HS-5 (cell line): ENCODE results near the gene CBLN3.

ENCODE experiments used
- DNase-seq: peaks from one replicate; pipeline ENCODE4 v3.0.0-alpha.2; 2012; ENCODE audit warnings: low read depth

Gene CBLN3

DNA sequence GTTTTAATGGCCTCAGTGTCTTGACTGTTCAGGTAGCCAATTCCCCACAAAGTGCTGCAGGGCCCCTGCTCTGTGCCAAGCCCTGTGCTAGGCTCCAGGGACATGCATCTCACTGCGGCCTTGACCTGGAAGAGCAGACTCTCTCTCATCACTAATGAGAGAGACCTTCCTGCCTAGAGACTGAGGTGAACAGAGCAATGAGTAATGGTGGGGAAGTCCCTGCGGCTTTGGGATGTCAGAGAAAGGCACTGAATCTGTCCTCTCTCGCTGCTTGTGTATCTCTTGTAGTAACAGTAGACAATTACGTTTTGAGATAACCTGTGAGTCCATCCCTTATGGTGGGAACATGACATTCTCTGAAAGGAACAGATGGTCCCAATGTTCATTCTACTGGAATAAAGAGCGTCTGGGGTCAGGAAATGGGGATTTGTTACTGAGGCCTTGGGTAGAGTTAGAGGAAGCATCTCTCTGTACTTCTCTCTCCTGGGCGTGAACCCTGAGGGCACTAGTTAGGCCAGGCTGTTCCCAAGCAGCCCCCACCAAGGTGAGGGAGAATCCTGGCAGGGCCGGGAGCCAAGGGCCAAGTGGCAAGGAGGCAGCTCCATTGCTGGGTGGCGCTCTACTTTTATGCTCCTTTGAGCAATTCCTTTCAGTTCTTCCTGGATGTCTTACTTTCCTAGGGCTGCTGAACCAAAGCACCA, 48.0 kb downstream of the CBLN3 start:
- DNase-seq = no peak

DNA sequence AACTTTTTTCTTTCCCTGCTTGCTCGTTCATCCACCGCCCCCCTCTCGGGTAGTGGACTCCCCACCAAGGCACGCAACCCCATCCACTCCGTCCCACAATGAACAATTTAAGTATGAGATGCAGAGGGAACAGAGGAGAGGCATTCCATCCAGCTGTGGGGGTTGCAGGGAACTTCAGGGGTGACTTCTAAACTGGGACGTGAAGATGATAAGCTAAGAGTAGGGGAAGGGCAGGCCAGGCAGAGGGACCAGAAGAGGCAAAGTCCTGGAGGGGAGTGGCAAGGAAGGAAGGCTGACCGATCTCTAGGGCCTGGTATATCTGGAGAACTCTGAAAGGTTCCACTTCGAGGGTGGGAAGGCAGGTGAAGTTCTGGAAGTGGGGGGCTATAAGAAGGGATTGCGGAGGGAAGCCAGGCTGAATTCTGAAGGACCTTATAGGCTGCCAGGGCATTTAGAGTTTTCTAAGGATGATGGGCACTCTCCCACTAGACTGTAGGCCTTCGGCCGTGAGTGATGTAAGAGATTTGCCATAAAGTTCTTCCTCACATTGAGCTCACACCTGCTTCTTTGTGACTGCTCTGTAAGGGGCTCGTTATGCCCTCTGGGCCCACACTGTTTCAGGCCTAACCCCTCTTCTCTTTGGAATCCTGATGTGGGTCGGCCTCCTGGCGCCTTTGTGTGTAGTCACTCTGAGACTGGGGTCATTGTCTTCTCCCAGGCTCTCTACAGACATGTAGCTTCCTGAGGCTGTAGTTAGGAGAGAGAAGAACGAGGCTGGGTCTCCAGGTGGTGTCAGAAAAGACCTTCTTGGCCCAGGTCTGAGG, 49.3 kb downstream of the CBLN3 start:
- DNase-seq = no peak

DNA sequence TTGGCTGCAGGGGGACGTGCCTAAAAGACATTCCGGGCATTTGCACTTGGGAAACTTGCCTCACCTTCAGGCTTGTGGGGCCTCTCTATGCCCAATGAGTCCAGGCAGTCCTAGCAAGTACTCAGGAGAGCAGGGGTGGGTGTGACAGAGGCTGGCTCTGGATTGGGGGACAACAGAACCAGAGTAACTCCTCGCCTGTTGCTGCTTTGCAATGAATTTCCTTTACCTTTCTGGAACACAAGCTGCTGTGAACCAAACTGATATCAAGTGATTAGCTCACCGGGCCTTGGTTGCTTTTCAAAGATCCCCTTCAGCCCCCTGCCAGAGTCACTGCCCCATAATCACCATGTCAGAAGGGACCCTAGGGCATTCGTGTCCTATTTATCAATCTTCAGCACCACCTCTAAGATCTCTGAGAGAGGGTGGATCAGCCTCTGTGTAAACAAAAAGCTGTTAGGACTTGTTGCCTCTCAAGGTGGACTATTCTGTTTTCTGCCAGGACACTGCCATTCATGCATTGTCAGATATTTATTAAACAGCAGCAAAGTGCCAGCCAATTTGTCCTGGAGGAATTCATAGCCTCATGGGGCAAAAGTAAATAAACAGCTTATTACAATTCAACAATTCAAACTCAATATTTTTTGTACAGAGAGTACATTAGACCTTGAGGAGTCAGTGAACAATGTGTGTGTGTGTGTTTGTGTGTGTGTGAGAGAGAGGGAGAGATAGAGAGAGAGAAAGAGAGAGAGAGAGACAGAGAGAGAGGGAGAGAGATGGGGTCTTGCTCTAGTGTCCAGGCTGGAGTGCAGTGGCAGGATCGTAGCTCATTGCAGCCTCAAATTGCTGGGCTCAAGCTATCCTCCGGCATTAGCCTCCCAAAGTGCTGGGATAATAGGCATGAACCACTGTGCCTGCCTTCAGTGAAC, 50.2 kb downstream of the CBLN3 start:
- no peak for DNase-seq

DNA sequence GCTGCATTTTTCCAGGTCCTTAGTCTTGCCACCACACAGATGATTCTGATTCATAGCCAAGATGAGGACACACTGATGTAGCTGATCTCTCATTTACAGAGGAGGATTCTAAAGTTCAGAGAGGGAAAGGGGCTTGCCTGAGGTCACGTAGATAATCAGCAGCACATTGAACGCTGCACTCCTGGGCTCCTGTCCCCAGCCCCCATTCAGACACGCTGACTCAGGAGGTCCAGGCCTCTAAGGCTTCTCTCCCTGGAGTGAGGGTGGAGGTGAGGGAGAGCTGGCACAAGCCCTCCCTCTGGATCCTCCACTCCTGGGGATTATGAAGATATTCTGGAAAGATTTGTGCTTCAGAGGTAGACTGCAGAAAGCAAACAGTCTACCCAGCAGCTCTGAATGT, 51.1 kb downstream of the CBLN3 start:
- DNase-seq = no peak

DNA sequence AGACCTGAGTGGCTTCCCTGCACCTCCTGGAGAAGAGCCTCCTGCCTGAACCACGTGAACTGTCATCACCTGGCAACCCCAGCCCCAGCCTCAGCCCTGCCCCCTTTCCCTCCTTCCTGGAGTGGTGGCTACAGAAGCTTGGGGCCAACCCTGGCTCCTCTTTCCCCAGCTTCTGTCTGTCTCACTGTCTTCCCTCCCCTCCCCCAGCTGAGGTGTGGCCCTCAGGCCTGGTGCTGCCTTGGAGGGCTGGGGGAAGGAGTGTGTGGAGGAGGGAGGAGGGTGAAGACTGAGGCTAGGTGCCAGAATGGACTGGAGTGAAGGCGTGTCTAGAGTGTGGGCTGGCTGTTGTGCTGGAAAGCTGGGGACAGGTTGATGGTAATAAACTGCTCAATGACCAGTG, 51.8 kb downstream of the CBLN3 start:
- no peak for DNase-seq

DNA sequence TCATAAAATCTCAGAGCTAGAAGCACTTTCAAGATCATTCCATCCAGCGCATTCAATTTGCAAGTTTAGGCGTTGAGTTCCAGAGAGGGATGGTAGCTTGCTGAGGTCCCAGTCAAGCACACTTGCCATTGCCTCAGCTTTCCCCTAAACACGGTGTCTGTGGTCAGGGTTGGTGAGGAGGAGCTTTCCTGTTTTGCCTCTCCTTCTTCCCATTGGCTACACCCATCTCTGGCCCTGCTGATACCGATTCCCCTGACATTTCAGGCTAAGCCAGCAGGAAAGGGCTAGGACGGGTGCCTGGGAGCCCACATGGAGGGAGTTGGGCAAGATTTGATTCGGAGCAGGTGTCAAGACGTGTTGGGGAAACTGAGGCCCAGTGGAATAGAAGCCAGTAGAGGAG, 52.3 kb downstream of the CBLN3 start:
- DNase-seq = no peak
